OCI-M2 (cell line): ENCODE results near the gene C6orf62.
"Not testable (repeated sequence)": the region's sequence is repeated elsewhere in the genome, so short reads cannot be mapped to it uniquely, and the experiment has no call there.

Source experiments
- DNase-seq: peaks from one replicate; lab custom pipeline; 2025; ENCODE audit not compliant: unreplicated experiment; lab: John Stamatoyannopoulos, UW

The C6orf62 gene

GRCh38 chr6:24719125-24719971 is at the start of gene C6orf62:
Gene C6orf62 (minus strand): TSS chr6:24719154. CDS start chr6:24718668, 486 bp downstream.
- peak; percentile 41 for DNase-seq

- DNase-seq, result no peak
Observed at GRCh38 chr6:24768361-24768760, 49.4 kb upstream of the C6orf62 start.

- DNase-seq, result no peak
Observed at GRCh38 chr6:24766680-24767462, 47.9 kb upstream of the C6orf62 start.

- not testable (repeated sequence) for DNase-seq
Observed at GRCh38 chr6:24765968-24766367, 47.0 kb upstream of the C6orf62 start.

GRCh38 chr6:24764833-24765828 is 46.2 kb upstream of the C6orf62 start:
- DNase-seq, result not testable (repeated sequence)

GRCh38 chr6:24763578-24763977 is 44.6 kb upstream of the C6orf62 start:
- DNase-seq, result no peak

- no peak for DNase-seq
Observed at GRCh38 chr6:24761851-24762250, 42.9 kb upstream of the C6orf62 start.

- no peak for DNase-seq
Observed at GRCh38 chr6:24761193-24761835, 42.4 kb upstream of the C6orf62 start.

GRCh38 chr6:24760210-24760609 is 41.3 kb upstream of the C6orf62 start:
- DNase-seq, result no peak

GRCh38 chr6:24759718-24760117 is 40.8 kb upstream of the C6orf62 start:
- DNase-seq, result no peak

GRCh38 chr6:24757611-24758010 is 38.7 kb upstream of the C6orf62 start:
- DNase-seq, result no peak

GRCh38 chr6:24755279-24755678 is 36.3 kb upstream of the C6orf62 start:
- no peak for DNase-seq

- not testable (repeated sequence) for DNase-seq
Observed at GRCh38 chr6:24754378-24754777, 35.4 kb upstream of the C6orf62 start.

GRCh38 chr6:24753545-24753944 is 34.6 kb upstream of the C6orf62 start:
- DNase-seq, result no peak

GRCh38 chr6:24752917-24753492 is 34.1 kb upstream of the C6orf62 start:
- DNase-seq, result no peak

- DNase-seq, result no peak
Observed at GRCh38 chr6:24752503-24752902, 33.5 kb upstream of the C6orf62 start.

GRCh38 chr6:24750878-24751277 is 31.9 kb upstream of the C6orf62 start:
- DNase-seq, result not testable (repeated sequence)

- no peak for DNase-seq
Observed at GRCh38 chr6:24749297-24749696, 30.3 kb upstream of the C6orf62 start.

GRCh38 chr6:24744911-24745310 is 26.0 kb upstream of the C6orf62 start:
- no peak for DNase-seq

- DNase-seq, result no peak
Observed at GRCh38 chr6:24743944-24744335, 25.0 kb upstream of the C6orf62 start.
